HUES48 (cell line): Measurements from ENCODE around the gene PRKAG2.
"Not testable (repeated sequence)": the region's sequence is repeated elsewhere in the genome, so short reads cannot be mapped to it uniquely, and the experiment has no call there.

Experiments used
- H3K27ac ChIP-seq: one replicate; pipeline ENCODE4 v1.7.0; 2013; ENCODE audit warnings: low read depth, low read length, inconsistent platforms
- H3K27me3 ChIP-seq: 2 replicates; pipeline ENCODE4 v1.6.1; 2013; ENCODE audit warnings: mild to moderate bottlenecking, low read length; ENCODE audit not compliant: control insufficient read depth, insufficient read depth
- H3K36me3 ChIP-seq: 2 replicates; pipeline ENCODE4 v1.6.1; 2013; ENCODE audit warnings: low read length; ENCODE audit not compliant: control insufficient read depth, insufficient read depth
- H3K4me1 ChIP-seq: 2 replicates; pipeline ENCODE4 v1.6.1; 2013; ENCODE audit warnings: mild to moderate bottlenecking, low read length; ENCODE audit not compliant: control insufficient read depth, insufficient read depth
- H3K4me3 ChIP-seq: 2 replicates; pipeline ENCODE4 v1.5.1; 2013; ENCODE audit warnings: mild to moderate bottlenecking, low read depth, low read length
- H3K9ac ChIP-seq: 2 replicates; pipeline ENCODE4 v1.6.1; 2013; ENCODE audit warnings: mild to moderate bottlenecking, low read depth, low read length, moderate library complexity
- H3K9me3 ChIP-seq: 2 replicates; pipeline ENCODE4 v1.6.1; 2013; ENCODE audit warnings: low read length; ENCODE audit not compliant: control insufficient read depth, insufficient read depth

PRKAG2 gene

DNA sequence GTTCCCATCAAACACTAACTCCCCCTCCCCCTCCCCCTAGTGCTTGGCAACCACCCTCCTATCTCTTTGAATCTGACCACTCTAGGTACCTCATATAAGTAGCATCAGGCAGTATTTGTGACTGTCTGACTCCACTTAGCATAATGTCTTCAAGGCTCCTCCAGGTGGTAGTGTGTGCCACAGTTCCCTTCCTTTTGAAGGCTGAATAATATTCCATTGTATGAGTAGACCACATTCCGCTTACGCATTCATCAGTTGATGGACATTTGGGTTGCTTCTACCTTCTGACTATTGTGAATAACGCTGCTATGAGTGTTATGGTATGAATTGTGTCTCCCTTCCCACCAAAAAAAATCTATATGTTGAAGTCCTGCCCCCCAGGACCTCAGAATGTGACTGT lies 89.6 kb downstream of the PRKAG2 start:
- H3K27ac ChIP-seq, result no peak overlapping the region
- H3K9me3 ChIP-seq, result no peaks in the 10 kb centered on the region
- no peaks in the 10 kb centered on the region for H3K4me1 ChIP-seq
- no peak overlapping the region for H3K4me3 ChIP-seq
- H3K27me3 ChIP-seq, result peaks cover 4% of the 10 kb centered on the region; the same call in 1 of the 2 replicates
- H3K36me3 ChIP-seq, result no peaks in the 10 kb centered on the region
- H3K9ac ChIP-seq, result no peak overlapping the region

DNA sequence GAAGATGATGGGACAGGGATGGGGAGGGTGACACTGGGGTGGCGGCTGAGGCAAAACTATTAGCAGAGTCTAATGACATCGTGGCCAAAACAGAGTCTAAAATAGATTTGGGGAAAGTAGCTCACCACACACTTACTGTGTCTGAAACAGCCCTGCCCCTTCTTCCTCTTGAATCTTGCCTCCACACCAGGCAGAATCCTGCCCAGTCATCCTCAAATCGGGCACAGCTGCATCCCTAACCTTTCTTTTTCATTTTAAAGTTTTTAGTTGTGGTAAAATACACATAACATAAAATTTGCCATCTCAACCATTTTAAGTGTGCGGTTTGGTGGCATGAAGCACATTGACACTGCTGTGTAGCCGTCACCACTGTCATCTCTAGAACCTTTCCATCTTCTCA lies 90.0 kb downstream of the PRKAG2 start:
- Histone ChIP-seq H3K27me3 (peaks cover 5% of the 10 kb centered on the region; the same call in 1 of the 2 replicates), H3K4me1 (no peaks in the 10 kb centered on the region), H3K4me3 (no peak overlapping the region), H3K9me3 (no peaks in the 10 kb centered on the region), H3K9ac (no peak overlapping the region), H3K36me3 (no peaks in the 10 kb centered on the region), H3K27ac (no peak overlapping the region)

DNA sequence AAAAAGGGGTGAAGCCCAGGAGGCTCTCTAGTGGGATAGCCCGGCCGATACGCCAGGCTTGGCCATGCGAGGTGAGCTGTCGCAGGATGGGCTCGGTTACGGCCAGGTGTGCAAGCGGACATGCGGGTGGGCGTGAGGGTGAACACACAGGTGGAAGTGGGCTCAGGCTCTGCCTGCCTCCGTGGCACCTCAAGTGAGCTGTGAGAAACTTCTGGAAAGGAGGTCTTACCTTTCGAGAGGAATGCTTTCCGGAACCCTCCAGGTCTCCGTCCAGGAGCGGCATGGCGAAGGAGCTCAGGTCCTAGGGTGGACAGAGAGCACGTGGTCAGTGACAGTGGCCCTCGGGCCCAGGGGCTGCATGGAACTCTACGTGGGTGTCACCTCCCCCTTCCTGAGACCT lies 90.7 kb downstream of the PRKAG2 start:
- Histone ChIP-seq H3K4me3 (no peak overlapping the region), H3K27ac (no peak overlapping the region), H3K4me1 (no peaks in the 10 kb centered on the region), H3K27me3 (peaks cover 5% of the 10 kb centered on the region; the same call in 1 of the 2 replicates), H3K9ac (no peak overlapping the region), H3K36me3 (no peaks in the 10 kb centered on the region), H3K9me3 (no peaks in the 10 kb centered on the region)

DNA sequence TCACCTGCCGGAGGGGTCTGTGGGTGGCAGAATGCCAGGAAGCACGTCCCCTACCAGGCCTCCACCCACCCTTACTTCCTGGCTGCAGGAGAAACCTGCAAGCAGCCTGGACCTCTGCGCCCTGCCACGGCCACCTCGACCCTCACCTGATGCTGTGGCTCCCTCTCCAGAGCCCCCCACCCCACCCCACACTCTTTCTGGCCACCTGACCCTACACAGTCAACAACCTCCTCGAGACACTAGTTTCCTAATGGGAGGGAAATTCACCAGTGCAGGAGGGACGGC lies 91.3 kb downstream of the PRKAG2 start:
- Histone ChIP-seq H3K27me3 (peaks cover 5% of the 10 kb centered on the region; the same call in 1 of the 2 replicates), H3K36me3 (no peaks in the 10 kb centered on the region), H3K9me3 (no peaks in the 10 kb centered on the region), H3K27ac (no peak overlapping the region), H3K9ac (no peak overlapping the region), H3K4me3 (no peak overlapping the region), H3K4me1 (no peaks in the 10 kb centered on the region)

DNA sequence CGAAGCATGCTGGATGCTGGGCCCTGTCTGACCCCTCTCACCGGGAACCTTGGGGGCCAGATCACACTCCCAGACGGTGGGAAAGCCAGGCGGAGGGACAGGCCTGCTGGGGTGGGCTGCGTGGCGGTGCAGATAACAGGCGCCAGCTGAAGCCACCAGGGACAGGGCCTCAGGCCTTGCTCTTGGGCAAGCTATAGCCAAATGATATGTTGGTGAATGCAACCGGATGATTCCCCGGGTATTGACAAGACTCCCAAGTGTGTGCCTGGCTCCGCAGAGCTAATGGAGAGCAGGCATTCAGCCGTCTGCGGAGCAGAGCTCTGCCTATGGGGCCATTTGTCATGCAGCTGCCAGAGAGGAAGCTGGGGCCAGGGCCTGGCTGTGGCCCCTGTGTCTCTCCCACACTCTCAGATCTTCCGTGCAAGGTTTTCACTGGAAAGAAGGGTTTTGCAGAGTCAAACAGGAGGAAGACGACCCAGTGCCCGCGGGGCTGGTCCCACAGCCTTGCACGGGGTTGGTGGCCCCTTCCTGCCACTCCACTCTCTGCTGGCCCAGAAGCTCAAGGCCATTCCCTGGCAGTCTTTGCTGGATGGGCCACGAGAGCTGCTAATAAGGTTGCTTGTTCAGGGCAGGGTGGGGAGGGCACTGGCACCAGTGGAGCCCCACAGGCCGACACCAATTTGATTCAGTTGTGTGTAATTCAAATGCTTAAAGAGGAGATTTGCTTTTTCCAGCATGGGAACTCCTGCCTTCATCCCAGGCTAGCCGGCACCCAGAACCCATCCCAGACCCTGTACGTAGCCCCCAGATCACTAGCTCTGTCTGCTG lies 91.8 kb downstream of the PRKAG2 start:
- Histone ChIP-seq H3K9ac (no peak overlapping the region), H3K36me3 (no peaks in the 10 kb centered on the region), H3K4me3 (no peak overlapping the region), H3K9me3 (no peaks in the 10 kb centered on the region), H3K4me1 (no peaks in the 10 kb centered on the region), H3K27ac (no peak overlapping the region), H3K27me3 (peaks cover 5% of the 10 kb centered on the region; the same call in 1 of the 2 replicates)

DNA sequence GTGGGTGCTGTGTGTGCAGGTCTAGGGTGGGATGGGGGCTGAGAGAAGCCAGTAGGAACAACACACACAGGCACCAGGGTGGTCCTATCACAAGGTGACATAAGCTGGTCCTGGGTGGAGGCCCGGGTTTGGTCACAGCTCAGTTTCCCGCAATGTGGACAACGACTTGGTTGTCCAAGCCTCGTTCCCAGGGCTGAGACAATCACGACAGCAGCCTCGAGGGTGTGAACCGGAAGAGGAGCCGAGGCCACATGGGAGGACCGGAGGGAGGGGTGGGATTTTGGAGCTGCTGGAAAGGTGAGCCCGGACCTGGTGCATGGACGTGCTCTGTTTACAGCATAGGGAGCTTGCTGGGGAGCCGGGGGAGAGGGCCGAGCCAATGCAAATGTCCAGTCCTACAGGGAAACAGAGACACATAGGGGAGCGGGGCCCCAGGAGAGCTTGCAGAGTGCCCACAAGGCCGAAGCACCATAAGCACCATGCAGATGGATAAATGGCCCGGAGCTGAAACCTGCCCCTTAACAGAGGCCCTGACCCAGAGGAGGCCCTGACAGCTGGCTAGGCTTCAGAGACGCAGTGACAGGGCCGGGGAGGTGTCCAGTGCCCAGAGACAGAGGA lies 92.8 kb downstream of the PRKAG2 start:
- Histone ChIP-seq H3K27ac (no peak overlapping the region), H3K36me3 (no peaks in the 10 kb centered on the region), H3K9ac (no peak overlapping the region), H3K4me3 (no peak overlapping the region), H3K9me3 (no peaks in the 10 kb centered on the region), H3K27me3 (peaks cover 5% of the 10 kb centered on the region; the same call in 1 of the 2 replicates), H3K4me1 (no peaks in the 10 kb centered on the region)

DNA sequence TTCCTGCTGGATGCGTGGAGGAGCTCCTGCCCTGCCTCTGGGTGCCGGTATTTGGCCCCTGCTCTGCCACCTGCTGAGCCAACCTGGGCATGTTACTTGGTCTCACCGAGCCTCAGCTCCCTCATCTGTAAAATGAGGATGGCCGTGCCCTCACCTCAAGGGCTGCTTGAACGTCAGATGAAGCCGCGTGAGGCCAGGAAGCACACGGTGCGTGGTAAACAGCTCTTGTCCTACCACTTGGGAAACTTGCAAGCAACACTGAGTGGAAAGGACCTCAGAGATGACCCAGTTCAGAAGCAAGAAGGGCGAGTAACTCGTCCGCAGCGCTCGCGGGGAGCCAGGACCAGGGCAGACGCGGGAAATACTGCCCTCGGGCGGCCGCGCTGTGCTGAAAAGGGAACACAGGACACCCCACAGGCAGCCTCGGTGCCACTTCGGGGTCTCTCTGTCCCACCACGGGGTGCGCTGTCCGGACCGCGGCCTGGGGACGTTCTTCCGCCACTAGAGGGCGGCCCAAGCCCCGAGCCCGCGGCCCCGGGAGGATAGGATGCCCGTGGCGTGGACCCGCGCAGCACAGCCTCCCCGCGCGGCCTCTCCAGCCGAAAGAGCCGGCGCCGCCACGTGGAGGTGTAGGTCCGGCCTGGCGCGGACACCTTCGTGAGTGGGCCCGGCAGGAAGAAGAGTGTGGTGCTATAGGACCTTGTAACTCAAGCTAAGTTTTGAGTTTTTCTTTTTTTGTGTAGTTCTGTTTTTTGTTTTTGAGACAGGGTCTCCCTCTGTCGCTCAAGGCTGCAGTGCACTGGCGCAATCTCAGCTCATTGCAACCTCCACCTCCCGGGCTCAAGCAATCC lies 94.1 kb downstream of the PRKAG2 start:
- H3K9me3 ChIP-seq, result no peaks in the 10 kb centered on the region
- no peaks in the 10 kb centered on the region for H3K36me3 ChIP-seq
- no peak overlapping the region for H3K9ac ChIP-seq
- H3K27ac ChIP-seq, result no peak overlapping the region
- H3K4me1 ChIP-seq, result no peaks in the 10 kb centered on the region
- H3K27me3 ChIP-seq, result peaks cover 5% of the 10 kb centered on the region; the same call in 1 of the 2 replicates
- H3K4me3 ChIP-seq, result peak overlapping the region; percentile 12; the same call in 1 of the 2 replicates

DNA sequence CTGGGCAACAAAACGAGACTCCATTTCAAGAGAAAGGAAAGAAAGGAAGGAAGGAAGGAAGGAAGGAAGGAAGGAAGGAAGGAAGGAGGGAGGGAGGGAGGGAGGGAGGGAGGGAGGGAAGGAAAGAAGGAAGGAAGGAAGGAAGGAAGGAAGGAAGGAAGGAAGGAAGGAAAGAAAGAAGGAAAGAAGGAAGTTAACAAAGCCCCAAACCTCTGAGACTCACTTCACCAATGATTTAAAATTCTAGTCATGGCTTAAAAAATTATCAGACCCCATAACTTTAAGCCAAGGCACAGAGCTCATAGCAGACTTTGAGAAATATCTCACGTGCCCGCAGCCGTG lies 94.7 kb downstream of the PRKAG2 start:
- not testable (repeated sequence) for H3K9me3 ChIP-seq, H3K9ac ChIP-seq, H3K4me3 ChIP-seq, H3K4me1 ChIP-seq, H3K36me3 ChIP-seq, H3K27me3 ChIP-seq, H3K27ac ChIP-seq

DNA sequence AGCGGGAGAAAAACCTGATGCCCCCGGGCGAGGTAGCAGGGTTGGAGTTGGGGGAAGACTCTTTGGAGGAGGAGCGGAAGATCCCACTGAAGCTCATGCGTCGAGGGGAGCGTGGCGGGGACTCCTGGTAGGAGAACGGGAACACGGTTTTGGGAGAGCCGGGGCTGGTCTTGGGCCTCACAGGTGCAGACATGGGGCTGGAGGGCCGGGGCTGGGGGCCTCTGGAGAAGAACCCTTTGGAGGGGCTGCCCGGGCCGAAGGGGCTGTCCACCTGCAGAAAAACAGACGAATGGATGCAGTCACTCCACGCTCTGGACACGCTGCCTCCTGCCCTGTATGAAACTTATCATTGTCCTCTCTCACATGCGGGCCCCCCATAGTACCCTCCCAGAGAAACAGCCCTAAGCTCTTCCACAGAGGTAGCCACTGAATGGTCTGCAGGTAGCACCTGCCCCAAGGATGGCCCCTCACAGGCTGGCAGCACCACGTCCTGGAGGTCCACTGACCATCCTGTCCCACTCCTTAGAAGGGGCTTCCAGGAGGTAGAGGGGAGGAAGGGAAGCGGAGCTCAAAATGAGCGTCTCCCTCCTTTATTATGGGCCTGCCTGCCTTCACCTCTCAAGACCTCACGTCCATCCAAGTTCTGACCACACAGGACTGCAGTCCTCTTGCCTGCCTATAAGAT lies 95.6 kb downstream of the PRKAG2 start:
- H3K4me1 ChIP-seq, result no peaks in the 10 kb centered on the region
- no peak overlapping the region for H3K27ac ChIP-seq
- H3K9ac ChIP-seq, result no peak overlapping the region
- no peak overlapping the region for H3K4me3 ChIP-seq
- no peaks in the 10 kb centered on the region for H3K36me3 ChIP-seq
- no peaks in the 10 kb centered on the region for H3K9me3 ChIP-seq
- peaks cover 5% of the 10 kb centered on the region; the same call in 1 of the 2 replicates for H3K27me3 ChIP-seq

DNA sequence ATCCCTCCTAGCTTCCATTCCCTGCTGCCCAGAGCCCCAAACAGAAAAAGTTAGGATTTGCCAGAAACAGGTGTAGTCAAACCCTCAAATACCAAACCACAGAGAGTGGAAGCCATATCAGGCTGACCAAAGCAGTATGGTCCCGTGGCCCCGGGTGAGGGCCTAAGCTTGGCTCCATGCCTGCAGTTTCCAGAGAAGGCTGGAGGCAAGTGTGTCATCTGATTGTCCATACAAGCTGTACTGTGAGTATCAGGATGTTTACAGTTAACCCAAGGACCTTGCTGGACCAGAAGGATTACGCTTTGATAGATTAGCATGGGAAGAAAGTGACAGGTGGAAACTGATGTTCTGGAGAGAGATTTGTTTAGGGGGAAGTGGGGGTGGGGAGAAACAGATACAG lies 96.3 kb downstream of the PRKAG2 start:
- Histone ChIP-seq H3K27ac (no peak overlapping the region), H3K4me3 (no peak overlapping the region), H3K9me3 (no peaks in the 10 kb centered on the region), H3K4me1 (no peaks in the 10 kb centered on the region), H3K9ac (no peak overlapping the region), H3K27me3 (peaks cover 5% of the 10 kb centered on the region; the same call in 1 of the 2 replicates), H3K36me3 (no peaks in the 10 kb centered on the region)
